Activated naive CD4-positive, alpha-beta T cell treated with anti-CD3 and anti-CD28 coated beads, Interleukin-2, amount 10 ng/mL, durations not matched to agents 5 hours and 36 hours (primary cell): ENCODE data around the gene CCDC170. TPM values are rescaled to one million over a fixed set of nuclear protein-coding genes. Genes with fewer than 3 reads are reported as not detected.

Experiments
- total RNA-seq, 2 experiments: library from RNA; stranded (reverse); gene quantifications; one replicate each; pipeline ENCODE4 v1.2.3, GENCODE V29; 2021

Gene CCDC170, protein sequence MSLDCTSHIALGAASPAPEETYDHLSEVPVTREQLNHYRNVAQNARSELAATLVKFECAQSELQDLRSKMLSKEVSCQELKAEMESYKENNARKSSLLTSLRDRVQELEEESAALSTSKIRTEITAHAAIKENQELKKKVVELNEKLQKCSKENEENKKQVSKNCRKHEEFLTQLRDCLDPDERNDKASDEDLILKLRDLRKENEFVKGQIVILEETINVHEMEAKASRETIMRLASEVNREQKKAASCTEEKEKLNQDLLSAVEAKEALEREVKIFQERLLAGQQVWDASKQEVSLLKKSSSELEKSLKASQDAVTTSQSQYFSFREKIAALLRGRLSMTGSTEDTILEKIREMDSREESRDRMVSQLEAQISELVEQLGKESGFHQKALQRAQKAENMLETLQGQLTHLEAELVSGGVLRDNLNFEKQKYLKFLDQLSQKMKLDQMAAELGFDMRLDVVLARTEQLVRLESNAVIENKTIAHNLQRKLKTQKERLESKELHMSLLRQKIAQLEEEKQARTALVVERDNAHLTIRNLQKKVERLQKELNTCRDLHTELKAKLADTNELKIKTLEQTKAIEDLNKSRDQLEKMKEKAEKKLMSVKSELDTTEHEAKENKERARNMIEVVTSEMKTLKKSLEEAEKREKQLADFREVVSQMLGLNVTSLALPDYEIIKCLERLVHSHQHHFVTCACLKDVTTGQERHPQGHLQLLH
- not detected for total RNA-seq

DNA sequence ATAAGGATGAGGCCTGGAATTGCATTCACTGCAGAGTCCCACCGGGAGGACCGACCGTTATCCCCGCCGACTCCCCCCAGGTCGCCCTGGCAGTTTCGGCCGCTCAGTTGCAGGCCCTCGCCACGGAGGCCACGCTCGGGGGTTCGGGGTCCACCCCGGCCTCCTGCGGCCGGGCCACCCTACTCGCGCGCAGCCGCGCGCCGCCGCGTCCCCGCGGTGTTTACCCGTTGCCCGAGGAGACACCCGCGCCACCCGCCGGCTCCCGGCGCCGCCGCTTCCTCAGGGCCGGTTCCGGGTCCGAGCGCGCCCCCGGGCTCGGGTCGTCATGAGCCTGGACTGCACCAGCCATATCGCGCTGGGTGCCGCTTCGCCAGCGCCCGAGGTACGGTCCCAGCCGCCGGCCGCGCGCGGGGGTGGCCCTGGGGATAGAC lies at the start of gene CCDC170:
TSS of gene CCDC170 (plus strand) at position 214 of the 431 bp plus-strand sequence. CDS start at position 326, 112 bp downstream.

DNA sequence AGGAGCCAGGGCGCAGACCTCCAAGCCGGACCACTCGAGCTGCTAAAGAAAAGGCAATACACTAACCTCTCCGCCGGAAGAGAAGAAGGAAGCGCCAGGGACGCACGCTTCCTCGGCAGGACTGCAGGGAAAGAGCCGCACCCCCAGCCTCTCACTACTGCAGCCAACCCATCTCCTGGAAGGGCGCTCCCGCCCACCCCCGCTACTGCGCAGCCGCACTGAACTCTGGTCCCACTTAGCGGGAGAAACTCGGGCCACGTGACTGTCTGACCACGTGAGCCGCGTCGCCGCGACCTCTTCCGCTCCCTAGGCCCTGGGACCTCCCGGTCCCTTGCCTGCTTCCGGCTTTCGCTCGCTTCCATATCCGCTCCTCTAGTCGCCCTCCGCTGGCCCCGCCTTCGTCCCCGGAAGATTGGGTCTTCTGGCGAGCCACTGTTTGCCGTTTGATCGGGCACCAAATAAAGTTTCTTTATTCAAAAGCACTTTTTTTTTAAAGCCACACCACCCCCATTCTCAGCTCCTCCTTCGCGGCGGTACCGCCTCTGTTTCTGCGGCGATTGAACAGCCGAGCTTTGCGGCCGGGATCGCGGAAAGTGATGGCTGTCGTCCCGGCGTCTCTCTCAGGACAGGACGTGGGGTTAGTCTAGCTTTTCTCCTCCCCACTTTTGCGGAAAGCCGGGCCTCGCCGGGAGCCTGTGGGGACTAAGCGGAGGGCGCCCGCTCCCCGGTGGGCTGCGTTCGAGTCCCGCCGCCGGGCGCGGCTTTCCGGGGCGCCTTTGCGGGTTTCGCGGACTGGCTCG lies 41.7 kb upstream of the CCDC170 start, which contains the start of gene RMND1:
TSS of gene RMND1 (minus strand) at position 177 of the 800 bp plus-strand sequence. CDS start 6,315 bp downstream, outside the sequence.

Other genes with a start within 250 kb of the CCDC170 start
- gene ZBTB2, start 102.5 kb upstream of the CCDC170 start, total RNA-seq: 10 to 100 TPM; 21.9 TPM
- 10 to 100 TPM; 20.1 to 22.7 TPM for gene RMND1, start 41.9 kb upstream of the CCDC170 start, total RNA-seq